ENCODE data around the gene ZRANB1.

ZRANB1 gene

GRCh38 chr10:124996127-124996853, 54.4 kb downstream of the ZRANB1 start:
- no peak for DNase-seq

GRCh38 chr10:124996854-124997215, 54.9 kb downstream of the ZRANB1 start:
- DNase-seq = no peak

GRCh38 chr10:124997306-124997705, 55.4 kb downstream of the ZRANB1 start:
- DNase-seq = no peak

GRCh38 chr10:124997771-124998623, 56.1 kb downstream of the ZRANB1 start:
- no peak for DNase-seq

- no peak for DNase-seq
Measured at GRCh38 chr10:124998624-124999291, 56.8 kb downstream of the ZRANB1 start.

GRCh38 chr10:124999433-125000365, 57.8 kb downstream of the ZRANB1 start:
- no peak for DNase-seq

- DNase-seq = no peak
Measured at GRCh38 chr10:125000366-125001312, 58.7 kb downstream of the ZRANB1 start.

GRCh38 chr10:125001313-125002046, 59.6 kb downstream of the ZRANB1 start:
- DNase-seq = no peak

GRCh38 chr10:125002047-125002422, 60.1 kb downstream of the ZRANB1 start:
- no peak for DNase-seq

GRCh38 chr10:125002423-125003145, 60.7 kb downstream of the ZRANB1 start:
- DNase-seq = no peak

- no peak for DNase-seq
Measured at GRCh38 chr10:125003146-125003900, 61.4 kb downstream of the ZRANB1 start.

- DNase-seq = no peak
Measured at GRCh38 chr10:125003901-125004467, 62.1 kb downstream of the ZRANB1 start.

GRCh38 chr10:125004571-125005311, 62.8 kb downstream of the ZRANB1 start:
- DNase-seq = no peak

- DNase-seq = no peak
Measured at GRCh38 chr10:125005312-125006187, 63.6 kb downstream of the ZRANB1 start.

GRCh38 chr10:125006188-125006680, 64.3 kb downstream of the ZRANB1 start:
- no peak for DNase-seq

GRCh38 chr10:125006921-125007426, 65.1 kb downstream of the ZRANB1 start:
- DNase-seq = no peak

- DNase-seq = no peak
Measured at GRCh38 chr10:125007436-125007835, 65.5 kb downstream of the ZRANB1 start.
